Stimulated activated memory B cell treated with anti-CD40 and anti-IgM and Interleukin-4, amounts not matched to agents 10 μg/mL and 1 μg/mL and 100 μg/mL, for 72 hours (primary cell): ENCODE data around the gene STAMBPL1.

Experiments
- ATAC-seq: fragments of 150-1000 bp; cut with Tn5 transposase; 2 replicates; pipeline ENCODE4 v1.10.0; 2021
- H3K27ac Mint-ChIP-seq: one replicate; pipeline ENCODE4 v1.8.0; 2022; ENCODE audit warnings: mild to moderate bottlenecking, mixed read lengths
- H3K27me3 Mint-ChIP-seq: one replicate; pipeline ENCODE4 v1.8.0; 2022; ENCODE audit warnings: mixed read lengths
- H3K36me3 Mint-ChIP-seq: one replicate; pipeline ENCODE4 v1.8.0; 2022; ENCODE audit warnings: mixed read lengths
- H3K4me1 Mint-ChIP-seq: one replicate; pipeline ENCODE4 v1.8.0; 2022; ENCODE audit warnings: mixed read lengths
- H3K4me3 Mint-ChIP-seq: one replicate; pipeline ENCODE4 v1.8.0; 2022; ENCODE audit warnings: mild to moderate bottlenecking, moderate library complexity, mixed read lengths
- H3K9me3 Mint-ChIP-seq: one replicate; pipeline ENCODE4 v1.8.0; 2022; ENCODE audit warnings: mixed read lengths

Gene STAMBPL1

DNA sequence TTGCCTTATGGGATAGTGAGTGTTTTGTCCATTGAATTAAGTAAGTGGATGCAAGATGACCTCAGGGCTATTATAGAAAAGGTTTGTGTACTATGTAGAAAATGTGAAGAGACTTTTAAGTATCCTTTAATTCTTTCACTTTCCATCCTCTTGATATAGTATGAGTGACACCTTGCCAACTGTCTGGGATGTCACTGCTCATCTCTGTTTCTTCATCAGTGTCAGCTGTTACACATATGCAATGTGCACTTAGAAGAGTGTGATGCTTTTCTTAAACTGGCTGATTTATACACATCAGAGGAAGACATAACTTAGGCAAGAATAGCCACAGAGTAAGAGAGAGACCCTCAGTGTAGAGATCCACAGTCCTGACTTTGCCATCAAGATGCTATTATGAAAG is 81.2 kb downstream of the STAMBPL1 start:
- Mint-ChIP-seq H3K36me3 (peaks cover 17% of the 10 kb centered on the region), H3K4me1 (no peaks in the 10 kb centered on the region), H3K27me3 (no peaks in the 10 kb centered on the region), H3K27ac (no peak overlapping the region), H3K9me3 (no peaks in the 10 kb centered on the region), H3K4me3 (no peak overlapping the region)
- ATAC-seq = no peak

DNA sequence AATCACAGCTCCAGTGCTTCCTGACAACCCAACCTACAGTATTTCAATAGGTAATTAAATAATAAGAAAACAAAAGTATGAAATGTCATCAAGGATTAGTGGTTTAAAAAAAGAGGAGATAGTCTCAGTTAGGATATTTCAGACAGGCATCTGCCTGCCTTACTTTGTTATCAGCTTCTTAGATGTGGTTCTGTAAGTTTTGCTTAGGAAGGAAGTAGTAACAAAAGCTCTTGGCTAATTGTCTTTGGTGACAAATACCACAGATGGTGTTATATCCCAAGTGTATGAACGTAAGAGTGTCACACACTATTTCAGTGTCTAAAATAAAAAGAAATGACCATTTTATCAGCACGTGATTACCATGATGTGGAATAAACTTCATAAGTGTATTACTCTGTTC is 82.3 kb downstream of the STAMBPL1 start:
- H3K27me3 Mint-ChIP-seq = no peaks in the 10 kb centered on the region
- H3K27ac Mint-ChIP-seq = no peak overlapping the region
- H3K9me3 Mint-ChIP-seq = no peaks in the 10 kb centered on the region
- no peak for ATAC-seq
- H3K4me3 Mint-ChIP-seq = no peak overlapping the region
- H3K4me1 Mint-ChIP-seq = no peaks in the 10 kb centered on the region
- peaks cover 12% of the 10 kb centered on the region for H3K36me3 Mint-ChIP-seq

DNA sequence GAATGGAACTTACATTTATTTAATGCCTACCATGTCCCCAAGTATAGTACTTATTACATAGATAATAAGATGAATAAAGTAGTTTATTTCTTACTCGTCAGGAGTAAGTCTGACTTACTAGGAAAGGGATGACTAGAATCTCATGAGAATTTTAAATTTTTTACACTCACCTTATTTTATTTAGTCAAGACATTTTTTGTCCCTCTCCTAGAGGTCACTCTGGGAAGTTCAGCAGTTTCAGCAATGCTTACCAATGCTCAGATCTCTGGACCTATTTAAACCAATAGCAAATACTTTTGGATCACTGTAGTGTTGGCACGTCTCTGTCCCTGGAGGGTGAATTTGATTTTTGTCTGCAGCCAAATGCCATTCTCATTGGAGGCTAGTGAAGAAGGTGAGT is 83.3 kb downstream of the STAMBPL1 start:
- H3K27ac Mint-ChIP-seq = no peak overlapping the region
- no peak for ATAC-seq
- no peaks in the 10 kb centered on the region for H3K4me1 Mint-ChIP-seq
- peaks cover 12% of the 10 kb centered on the region for H3K36me3 Mint-ChIP-seq
- H3K9me3 Mint-ChIP-seq = no peaks in the 10 kb centered on the region
- no peak overlapping the region for H3K4me3 Mint-ChIP-seq
- H3K27me3 Mint-ChIP-seq = no peaks in the 10 kb centered on the region

DNA sequence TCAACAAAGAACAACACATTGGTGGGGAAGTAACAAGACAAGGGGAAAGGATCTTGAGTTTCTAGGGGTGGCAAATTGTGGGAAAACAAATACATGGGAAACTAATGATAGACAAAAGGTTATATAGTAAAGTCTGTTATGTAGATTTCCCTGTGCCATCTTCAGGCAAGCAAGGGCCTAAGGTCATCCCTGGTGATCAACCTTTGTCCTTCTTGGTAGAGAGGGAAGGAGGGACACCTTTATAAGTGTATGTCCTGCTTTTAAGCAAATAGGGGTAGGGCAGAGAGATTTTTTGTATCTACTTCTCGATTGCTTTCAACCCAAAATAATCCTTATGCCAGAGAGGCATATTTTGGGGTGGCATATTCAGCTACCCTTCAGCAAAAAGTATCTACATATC is 84.3 kb downstream of the STAMBPL1 start:
- no peaks in the 10 kb centered on the region for H3K4me1 Mint-ChIP-seq
- no peak for ATAC-seq
- H3K4me3 Mint-ChIP-seq = no peak overlapping the region
- H3K36me3 Mint-ChIP-seq = peaks cover 12% of the 10 kb centered on the region
- H3K27me3 Mint-ChIP-seq = no peaks in the 10 kb centered on the region
- H3K9me3 Mint-ChIP-seq = no peaks in the 10 kb centered on the region
- no peak overlapping the region for H3K27ac Mint-ChIP-seq

DNA sequence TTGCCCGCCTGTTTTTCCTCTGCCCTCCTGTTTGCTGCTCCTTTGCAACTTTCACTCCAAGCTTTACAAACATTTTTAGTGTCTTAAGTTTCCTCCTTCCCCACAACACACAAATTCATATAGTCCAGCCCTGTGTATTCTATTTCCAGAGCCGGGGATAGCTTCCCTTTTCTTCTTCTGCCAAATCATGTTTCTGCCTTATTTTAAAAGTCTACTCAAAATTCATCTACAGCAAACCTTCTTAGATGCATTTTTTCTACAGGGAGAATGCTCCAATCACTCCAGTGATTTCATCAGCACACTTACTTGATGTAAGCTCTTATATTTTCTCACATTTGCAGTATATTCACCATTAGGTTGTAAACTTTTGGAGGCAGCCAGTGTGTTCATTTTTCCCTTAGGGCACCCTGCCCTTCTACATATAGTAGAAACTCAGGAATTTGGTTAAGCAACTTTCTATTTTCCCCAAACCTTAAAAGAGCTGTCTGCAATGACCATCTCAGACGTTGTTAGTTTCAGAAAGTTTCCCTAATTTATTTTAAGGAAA is 84.9 kb downstream of the STAMBPL1 start:
- peaks cover 12% of the 10 kb centered on the region for H3K36me3 Mint-ChIP-seq
- no peak overlapping the region for H3K4me3 Mint-ChIP-seq
- no peaks in the 10 kb centered on the region for H3K27me3 Mint-ChIP-seq
- no peaks in the 10 kb centered on the region for H3K9me3 Mint-ChIP-seq
- no peaks in the 10 kb centered on the region for H3K4me1 Mint-ChIP-seq
- ATAC-seq = no peak
- H3K27ac Mint-ChIP-seq = no peak overlapping the region

DNA sequence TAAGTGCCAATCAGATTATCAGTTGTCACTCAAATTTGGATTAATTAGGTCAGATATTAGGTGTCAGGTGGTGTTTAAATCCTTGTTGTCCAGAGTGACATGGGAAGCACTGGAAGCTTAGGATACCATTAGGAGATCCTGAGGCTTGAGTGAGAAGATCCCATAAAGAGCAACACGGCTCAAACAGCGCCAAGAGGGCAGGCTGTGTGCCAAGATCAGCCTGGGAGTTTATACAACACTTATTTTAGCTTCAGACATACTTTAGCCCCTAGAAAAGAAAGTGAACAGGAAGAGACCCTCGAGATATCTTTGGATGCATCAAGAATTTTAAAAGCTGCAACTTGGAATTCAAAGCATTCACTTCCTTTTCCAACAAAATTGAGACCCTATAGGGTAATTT is 86.8 kb downstream of the STAMBPL1 start:
- Mint-ChIP-seq H3K27me3 (no peaks in the 10 kb centered on the region), H3K4me1 (no peaks in the 10 kb centered on the region), H3K27ac (no peak overlapping the region), H3K4me3 (no peak overlapping the region), H3K36me3 (peaks cover 12% of the 10 kb centered on the region), H3K9me3 (no peaks in the 10 kb centered on the region)
- ATAC-seq = no peak

DNA sequence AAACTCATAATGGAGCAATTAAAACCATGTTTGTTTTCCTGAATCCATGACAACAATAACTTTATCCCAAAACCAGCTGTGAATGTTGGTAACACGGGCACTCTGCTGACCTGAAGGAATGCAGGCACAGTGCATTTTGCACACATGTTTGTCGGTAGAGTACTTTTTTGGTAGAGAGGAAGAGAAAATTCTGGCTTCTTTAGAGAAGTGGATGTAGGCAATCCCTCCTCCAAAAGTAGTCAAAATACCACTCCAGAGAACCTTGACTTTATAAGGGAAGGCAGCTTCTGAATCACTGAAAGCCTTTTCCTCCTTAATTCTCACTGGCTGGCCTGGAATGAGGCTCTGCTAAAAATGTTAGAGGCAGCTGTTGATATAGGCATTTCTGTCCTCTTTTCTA is 88.3 kb downstream of the STAMBPL1 start:
- Mint-ChIP-seq H3K27ac (no peak overlapping the region), H3K36me3 (peaks cover 5% of the 10 kb centered on the region), H3K4me1 (no peaks in the 10 kb centered on the region), H3K4me3 (no peak overlapping the region), H3K9me3 (no peaks in the 10 kb centered on the region), H3K27me3 (no peaks in the 10 kb centered on the region)
- ATAC-seq = no peak

DNA sequence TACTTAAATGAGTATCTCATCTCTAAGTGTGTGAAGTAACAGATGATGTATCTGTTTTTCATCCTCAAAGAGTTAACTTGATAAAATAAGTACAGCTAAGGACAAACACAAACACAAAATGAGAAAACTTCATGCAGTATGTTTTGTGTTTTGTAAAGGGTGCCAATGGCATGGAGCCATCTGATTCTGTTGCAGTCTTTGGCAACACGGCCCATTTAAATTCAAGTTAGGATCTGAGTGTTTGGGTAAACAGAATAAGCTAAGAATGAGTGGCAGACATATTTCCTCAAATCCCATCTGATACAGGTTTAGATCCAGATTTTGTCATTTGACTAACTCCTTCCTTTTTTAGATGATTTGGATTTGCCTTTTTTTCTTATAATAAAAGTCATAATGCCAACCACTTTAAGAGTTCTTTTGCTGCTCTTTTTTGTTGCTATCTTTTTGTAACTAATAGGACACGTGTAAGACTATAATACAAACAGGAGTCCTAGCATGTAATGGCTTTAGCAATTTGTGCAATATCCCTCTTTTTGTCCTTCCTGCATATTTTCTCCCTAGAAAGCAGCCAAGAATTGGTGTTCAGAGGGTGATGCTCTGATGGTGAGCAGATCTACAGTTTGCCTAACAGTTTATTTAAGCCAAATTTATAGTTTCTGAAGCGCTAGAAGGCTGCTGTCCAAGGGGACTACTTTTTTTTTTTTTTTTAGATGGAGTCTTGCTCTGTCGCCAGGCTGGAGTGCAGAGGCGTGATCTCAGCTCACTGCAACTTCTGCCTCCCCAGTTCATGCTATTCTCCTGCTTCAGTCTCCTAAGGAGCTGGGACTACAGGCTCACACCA is 91.4 kb downstream of the STAMBPL1 start:
- Mint-ChIP-seq H3K27ac (no peak overlapping the region), H3K27me3 (no peaks in the 10 kb centered on the region), H3K36me3 (peaks cover 5% of the 10 kb centered on the region), H3K4me1 (peaks cover 10% of the 10 kb centered on the region), H3K4me3 (no peak overlapping the region), H3K9me3 (no peaks in the 10 kb centered on the region)
- no peak for ATAC-seq
